Smooth muscle cell (in vitro differentiated cells): ENCODE results near the gene FAM120A. TPM values are rescaled to one million over a fixed set of nuclear protein-coding genes. Genes with fewer than 3 reads are reported as not detected.
"Not testable (repeated sequence)": the region's sequence is repeated elsewhere in the genome, so short reads cannot be mapped to it uniquely, and the experiment has no call there.

ENCODE experiments used
- DNase-seq: peaks from one replicate; lab custom pipeline; 2025; ENCODE audit not compliant: unreplicated experiment; lab: John Stamatoyannopoulos, UW
- H2AFZ ChIP-seq: fragments of 200-600 bp; sonication (generic); 2 replicates; pipeline ENCODE4 v1.6.0; 2016; ENCODE audit warnings: antibody characterized with exemption, low read depth, mild to moderate bottlenecking
- H3F3A ChIP-seq: fragments of 200-600 bp; sonication (generic); 2 replicates; pipeline ENCODE4 v1.6.0; 2017; ENCODE audit warnings: antibody characterized with exemption, low read depth
- H3K27ac ChIP-seq: fragments of 200-600 bp; sonication (generic); 2 replicates; pipeline ENCODE4 v1.5.1; 2016; ENCODE audit warnings: low read depth, mild to moderate bottlenecking
- H3K27me3 ChIP-seq: fragments of 200-600 bp; sonication (generic); 2 replicates; pipeline ENCODE4 v1.6.1; 2016; ENCODE audit warnings: low read depth, mild to moderate bottlenecking
- H3K36me3 ChIP-seq: fragments of 200-600 bp; sonication (generic); 2 replicates; pipeline ENCODE4 v1.5.1; 2016; ENCODE audit warnings: low read depth
- H3K4me1 ChIP-seq: fragments of 200-600 bp; sonication (generic); 2 replicates; pipeline ENCODE4 v1.5.1; 2016; ENCODE audit warnings: low read depth
- H3K4me2 ChIP-seq: fragments of 200-600 bp; sonication (generic); 2 replicates; pipeline ENCODE4 v1.6.0; 2016; ENCODE audit warnings: mild to moderate bottlenecking
- H3K4me3 ChIP-seq: fragments of 200-600 bp; sonication (generic); 2 replicates; pipeline ENCODE4 v1.5.1; 2016; ENCODE audit warnings: mild to moderate bottlenecking
- H3K79me2 ChIP-seq: fragments of 200-600 bp; sonication (generic); 2 replicates; pipeline ENCODE4 v1.6.0; 2016; ENCODE audit warnings: low read depth, mild to moderate bottlenecking
- H3K9ac ChIP-seq: fragments of 200-600 bp; sonication (generic); 2 replicates; pipeline ENCODE4 v1.6.0; 2016; ENCODE audit warnings: low read depth
- H3K9me3 ChIP-seq: fragments of 200-600 bp; sonication (generic); replicated peaks from 2 replicates; pipeline ENCODE4 v1.5.1; 2016; ENCODE audit warnings: low read depth
- H4K20me1 ChIP-seq: fragments of 200-600 bp; sonication (generic); 2 replicates; pipeline ENCODE4 v1.6.0; 2016; ENCODE audit warnings: low read depth
- CTCF ChIP-seq: fragments of 200-600 bp; sonication (generic); IDR thresholded peaks from 2 replicates; pipeline ENCODE4 v1.5.1; 2017; ENCODE audit warnings: borderline replicate concordance, mild to moderate bottlenecking, antibody characterized with exemption; ENCODE audit not compliant: insufficient read depth, poor library complexity, severe bottlenecking
- WGBS: methylation state at CpG from one replicate; pipeline ENCODE4 v1.1.7; 2016; ENCODE audit warnings: low lambda C conversion rate; 5-methylcytosine and 5-hydroxymethylcytosine counted together
- polyA plus RNA-seq: library from polyadenylated mRNA; unstranded; fragments of >200 nt; fragmentation: Nextera tagmentation; extraction: Ambion mirVana; gene quantifications from 2 replicates; pipeline ENCODE4 v1.2.1, GENCODE V29; 2016
- total RNA-seq: library from RNA; depleted of rRNA; stranded (reverse); fragments of >200 nt; gene quantifications from 2 replicates; pipeline ENCODE4 v1.2.3, GENCODE V29; 2014

Gene FAM120A
- total and polyA plus RNA-seq, 2 experiments from 2014 or later, result 14.4 to 47.2 TPM

- TF ChIP-seq CTCF, result no peak
- Histone ChIP-seq H3F3A (no peaks in the 10 kb centered on the region), H4K20me1 (peaks cover 95% of the 10 kb centered on the region), H3K79me2 (peaks cover 49% of the 10 kb centered on the region), H2AFZ (no peak overlapping the region), H3K4me3 (no peak overlapping the region), H3K27me3 (no peaks in the 10 kb centered on the region), H3K36me3 (no peaks in the 10 kb centered on the region), H3K9ac (no peak overlapping the region), H3K9me3 (no peaks in the 10 kb centered on the region), H3K27ac (no peak overlapping the region), H3K4me2 (no peak overlapping the region), H3K4me1 (no peaks in the 10 kb centered on the region)
- WGBS, result 92% methylated on average over 7 of the region's 7 CpGs
- no peak for DNase-seq
Observed at GRCh38 chr9:93510041-93510440, 58.6 kb downstream of the FAM120A start.

- H3K4me2 ChIP-seq, H3K27me3 ChIP-seq, H3K9ac ChIP-seq, DNase-seq, H3K4me3 ChIP-seq, H2AFZ ChIP-seq, H3K9me3 ChIP-seq, H3K4me1 ChIP-seq, H3F3A ChIP-seq, H3K27ac ChIP-seq, H3K36me3 ChIP-seq: not testable (repeated sequence)
- peaks cover 83% of the 10 kb centered on the region for H4K20me1 ChIP-seq
- H3K79me2 ChIP-seq, result peaks cover 38% of the 10 kb centered on the region
- 97% methylated on average over 8 of the region's 8 CpGs for WGBS
Observed at GRCh38 chr9:93511228-93511627, 59.7 kb downstream of the FAM120A start.

- H3K27ac ChIP-seq, H3K36me3 ChIP-seq, H3K9me3 ChIP-seq, H3K4me1 ChIP-seq, H2AFZ ChIP-seq, H3K27me3 ChIP-seq, H3K9ac ChIP-seq, H3F3A ChIP-seq, H3K4me3 ChIP-seq, DNase-seq, H3K4me2 ChIP-seq: not testable (repeated sequence)
- peaks cover 28% of the 10 kb centered on the region for H3K79me2 ChIP-seq
- WGBS, result 94% methylated on average over 10 of the region's 10 CpGs
- H4K20me1 ChIP-seq, result peaks cover 81% of the 10 kb centered on the region
Observed at GRCh38 chr9:93512170-93512812, 60.8 kb downstream of the FAM120A start.

GRCh38 chr9:93513606-93514005 lies 62.1 kb downstream of the FAM120A start:
- peaks cover 30% of the 10 kb centered on the region for H3K79me2 ChIP-seq
- H3K36me3 ChIP-seq, result no peaks in the 10 kb centered on the region
- DNase-seq, result no peak
- H2AFZ ChIP-seq, result no peak overlapping the region
- H3K4me3 ChIP-seq, result no peak overlapping the region
- TF ChIP-seq CTCF, result no peak
- H4K20me1 ChIP-seq, result peaks cover 81% of the 10 kb centered on the region
- H3K27me3 ChIP-seq, result no peaks in the 10 kb centered on the region
- H3K9me3 ChIP-seq, result no peaks in the 10 kb centered on the region
- H3K4me2 ChIP-seq, result no peak overlapping the region
- H3K9ac ChIP-seq, result no peak overlapping the region
- H3F3A ChIP-seq, result no peaks in the 10 kb centered on the region
- no peak overlapping the region for H3K27ac ChIP-seq
- 98% methylated on average over 9 of the region's 9 CpGs for WGBS
- no peaks in the 10 kb centered on the region for H3K4me1 ChIP-seq
